HTR-8/SVneo (cell line): Measurements from ENCODE around the gene RPS6KB2.
A peak's percentile ranks its signal among the peaks of the same experiment; 100 is the strongest.
"Not testable (repeated sequence)": the region's sequence is repeated elsewhere in the genome, so short reads cannot be mapped to it uniquely, and the experiment has no call there.

Experiments
- DNase-seq: peaks from one replicate; pipeline ENCODE4 v3.0.0; 2011; ENCODE audit warnings: low spot score, mixed read lengths; ENCODE audit not compliant: insufficient read length
- FAIRE-seq: peaks from 2 replicates; lab custom pipeline; 2011; peaks lifted over from hg19 to GRCh38; lab: Jason Lieb, UNC

RPS6KB2 gene

GRCh38 chr11:67458266-67458665 is 30.0 kb downstream of the RPS6KB2 start:
- FAIRE-seq, result no peak
- DNase-seq, result no peak

GRCh38 chr11:67463186-67463585 is 34.9 kb downstream of the RPS6KB2 start:
- no peak for FAIRE-seq
- DNase-seq, result no peak

GRCh38 chr11:67463680-67464410 is 35.6 kb downstream of the RPS6KB2 start:
- peak; percentile 42 for FAIRE-seq
- peak; percentile 56 for DNase-seq

GRCh38 chr11:67464411-67465188 is 36.3 kb downstream of the RPS6KB2 start:
- FAIRE-seq (peak; percentile 92), DNase-seq (peak; percentile 98)

- no peak for FAIRE-seq
Measured at GRCh38 chr11:67465189-67465510, 36.9 kb downstream of the RPS6KB2 start.

GRCh38 chr11:67465530-67465929 is 37.2 kb downstream of the RPS6KB2 start:
- not testable (repeated sequence) for FAIRE-seq, DNase-seq

More at GRCh38 chr11:67465189-67465510, 36.9 kb downstream of the RPS6KB2 start:
- no peak for DNase-seq

GRCh38 chr11:67466367-67466766 is 38.1 kb downstream of the RPS6KB2 start:
- DNase-seq (no peak), FAIRE-seq (no peak)

GRCh38 chr11:67466962-67467771 is 38.9 kb downstream of the RPS6KB2 start:
- FAIRE-seq (no peak), DNase-seq (no peak)

GRCh38 chr11:67468056-67468455 is 39.8 kb downstream of the RPS6KB2 start:
- FAIRE-seq (no peak), DNase-seq (no peak)

- FAIRE-seq (no peak), DNase-seq (no peak)
Measured at GRCh38 chr11:67468456-67468758, 40.1 kb downstream of the RPS6KB2 start.

GRCh38 chr11:67468759-67469507 is 40.6 kb downstream of the RPS6KB2 start, which contains the start of gene TMEM134:
TMEM134 (minus strand) TSS chr11:67469251; CDS start chr11:67469192, 59 bp downstream.
- DNase-seq (peak; percentile 98), FAIRE-seq (peak; percentile 96)

- DNase-seq (no peak), FAIRE-seq (no peak)
Measured at GRCh38 chr11:67469508-67469811, 41.2 kb downstream of the RPS6KB2 start.

- no peak for FAIRE-seq
- no peak for DNase-seq
Measured at GRCh38 chr11:67470337-67471002, 42.2 kb downstream of the RPS6KB2 start.

- no peak for DNase-seq
- no peak for FAIRE-seq
Measured at GRCh38 chr11:67472882-67473281, 44.6 kb downstream of the RPS6KB2 start.

GRCh38 chr11:67476692-67477091 is 48.4 kb downstream of the RPS6KB2 start:
- not testable (repeated sequence) for FAIRE-seq, DNase-seq

- DNase-seq, FAIRE-seq: not testable (repeated sequence)
Measured at GRCh38 chr11:67477344-67478050, 49.2 kb downstream of the RPS6KB2 start.

- DNase-seq, result no peak
- no peak for FAIRE-seq
Measured at GRCh38 chr11:67482275-67482826, 54.1 kb downstream of the RPS6KB2 start.

GRCh38 chr11:67482827-67483798 is 54.8 kb downstream of the RPS6KB2 start, which contains the start of gene AIP:
AIP (plus strand) TSS chr11:67483026; CDS start chr11:67483159, 133 bp downstream.
- DNase-seq (peak; percentile 100), FAIRE-seq (peak; percentile 96)
